H1 (cell line): ENCODE results near the gene ST8SIA5.
A peak's percentile ranks its signal among the peaks of the same experiment; 100 is the strongest.

Experiments used
- CTCF ChIP-seq, 3 experiments: IDR thresholded peaks; 1 replicate in 2 of 3; 2 replicates in 1 of 3; pipeline versions ENCODE4 v1.5.1 to v1.6.1; 2011; ENCODE audit warnings: low read length in 3 of 3, mild to moderate bottlenecking in 3 of 3, inconsistent platforms in 2 of 3, low read depth in 1 of 3, moderate library complexity in 1 of 3; ENCODE audit not compliant: insufficient read depth in 1 of 3; ENCODE audit errors: control extremely low read depth in 1 of 3
- EP300 ChIP-seq, 2 experiments: IDR thresholded peaks; 1 replicate in 1 of 2; 2 replicates in 1 of 2; pipeline ENCODE4 v1.6.1; 2011 to 2012; ENCODE audit warnings: low read depth in 2 of 2, low read length in 2 of 2, mild to moderate bottlenecking in 2 of 2, borderline replicate concordance in 1 of 2, inconsistent platforms in 1 of 2, moderate library complexity in 1 of 2
- RBBP5 ChIP-seq: IDR thresholded peaks from 2 replicates; pipeline ENCODE4 v1.7.1; 2012; ENCODE audit warnings: low read depth, mild to moderate bottlenecking, inconsistent platforms, low read length, moderate library complexity, borderline replicate concordance

DNA sequence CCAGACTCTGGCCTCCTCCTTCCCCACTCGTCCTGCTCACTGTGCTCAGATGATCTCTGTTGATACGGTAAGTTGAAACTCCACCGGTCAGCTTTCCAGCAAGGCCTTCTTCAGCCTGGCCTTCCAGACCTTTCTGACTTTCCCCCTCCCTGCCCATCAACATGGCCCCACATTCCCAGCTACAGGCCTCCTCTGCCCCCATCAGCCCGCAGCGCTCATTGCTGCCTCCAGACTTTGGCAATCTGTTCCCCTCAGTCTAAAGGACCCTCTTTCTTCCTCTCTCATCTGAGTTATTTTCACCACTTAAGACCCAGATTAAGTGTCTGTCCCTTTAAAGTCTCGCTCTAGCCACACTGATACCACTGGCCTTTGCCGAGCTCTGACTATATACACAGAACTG lies 110.4 kb downstream of the ST8SIA5 start:
- peak in 2 of 3 experiments; percentile 20 to 38; a peak in 2 of 4 replicates for TF ChIP-seq CTCF (IDR thresholded peaks at IDR 0.05; ENCODE audit: control extremely low read depth in 1 of 3, insufficient read depth in 1 of 3, low read depth in 1 of 3, low read length in 3 of 3)
- no peak for TF ChIP-seq RBBP5
- TF ChIP-seq EP300 (IDR thresholded peaks at IDR 0.05; ENCODE audit: borderline replicate concordance in 1 of 2, low read depth in 2 of 2, low read length in 2 of 2) = no peak
